ENCODE measurements around the gene PCNX3. TPM values are rescaled to one million over a fixed set of nuclear protein-coding genes. Genes with fewer than 3 reads are reported as not detected.

The PCNX3 gene
- polyA plus RNA-seq, 1 experiment = 9.7 TPM

DNA sequence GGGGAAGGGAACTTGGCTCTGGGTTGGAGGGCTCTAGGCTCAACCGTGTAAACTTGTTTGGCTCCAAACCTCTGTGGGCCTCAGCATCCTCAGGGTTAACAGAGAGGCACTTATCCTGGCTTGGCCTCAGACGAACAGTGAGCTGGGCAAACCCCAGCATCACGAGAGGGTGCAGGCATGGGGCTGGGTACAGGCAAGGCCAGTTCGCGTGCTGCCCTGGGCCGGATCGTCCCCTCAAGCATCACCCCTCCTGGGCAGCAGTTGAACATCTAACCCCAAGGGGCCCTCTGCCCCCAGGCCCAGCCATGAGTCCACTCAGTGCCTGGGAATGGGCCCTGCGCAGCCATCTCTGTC is 37.8 kb upstream of the PCNX3 start:
- Histone ChIP-seq H3K4me3 (ENCODE audit: low read depth, low read length) (peak overlapping the region; percentile 65), H3K27ac (ENCODE audit: low read depth, low read length) (peak overlapping the region; percentile 47), H3K27me3 (ENCODE audit: control insufficient read depth, insufficient read depth, low read length) (no peaks in the 10 kb centered on the region), H3K9me3 (ENCODE audit: control insufficient read depth, insufficient read depth, low read length) (no peaks in the 10 kb centered on the region)
- TF ChIP-seq, protein P1, sequence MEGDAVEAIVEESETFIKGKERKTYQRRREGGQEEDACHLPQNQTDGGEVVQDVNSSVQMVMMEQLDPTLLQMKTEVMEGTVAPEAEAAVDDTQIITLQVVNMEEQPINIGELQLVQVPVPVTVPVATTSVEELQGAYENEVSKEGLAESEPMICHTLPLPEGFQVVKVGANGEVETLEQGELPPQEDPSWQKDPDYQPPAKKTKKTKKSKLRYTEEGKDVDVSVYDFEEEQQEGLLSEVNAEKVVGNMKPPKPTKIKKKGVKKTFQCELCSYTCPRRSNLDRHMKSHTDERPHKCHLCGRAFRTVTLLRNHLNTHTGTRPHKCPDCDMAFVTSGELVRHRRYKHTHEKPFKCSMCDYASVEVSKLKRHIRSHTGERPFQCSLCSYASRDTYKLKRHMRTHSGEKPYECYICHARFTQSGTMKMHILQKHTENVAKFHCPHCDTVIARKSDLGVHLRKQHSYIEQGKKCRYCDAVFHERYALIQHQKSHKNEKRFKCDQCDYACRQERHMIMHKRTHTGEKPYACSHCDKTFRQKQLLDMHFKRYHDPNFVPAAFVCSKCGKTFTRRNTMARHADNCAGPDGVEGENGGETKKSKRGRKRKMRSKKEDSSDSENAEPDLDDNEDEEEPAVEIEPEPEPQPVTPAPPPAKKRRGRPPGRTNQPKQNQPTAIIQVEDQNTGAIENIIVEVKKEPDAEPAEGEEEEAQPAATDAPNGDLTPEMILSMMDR (IDR thresholded peaks at IDR 0.05; ENCODE audit: low read depth, low read length) = no peak
- POLR2A ChIA-PET = interaction anchor here (1.1 to 1.2 kb wide), 2 partner anchors 16 to 37 kb away, joined by 3 read pairs; no protein-coding TSS in a partner anchor
- DNase-seq (ENCODE audit: low read depth, low spot score) = no peak
- CTCF ChIA-PET = interaction anchor here (1.0 to 1.9 kb wide), 2 partner anchors 12 to 16 kb away, joined by 5 to 17 read pairs; no protein-coding TSS in a partner anchor

DNA sequence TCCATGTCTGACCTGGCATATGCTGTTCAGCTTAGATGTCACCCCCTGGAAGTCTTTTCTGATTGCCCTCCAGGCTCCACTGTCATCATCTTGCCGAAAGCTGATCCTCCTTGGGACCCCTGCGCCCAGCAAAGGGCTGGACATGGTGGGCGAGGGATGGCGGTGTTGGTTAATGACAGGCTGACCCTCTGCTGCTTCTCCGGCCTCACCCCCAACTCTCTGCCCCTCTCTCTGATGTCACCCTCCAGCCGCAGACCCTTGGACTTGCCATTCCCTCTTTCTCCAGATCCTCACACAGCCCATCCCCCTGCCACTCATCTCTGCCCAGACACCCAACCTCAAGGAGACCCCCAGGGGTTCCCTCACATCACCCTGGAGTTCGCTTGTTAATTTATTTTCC is 37.4 kb upstream of the PCNX3 start:
- ChIA-PET CTCF (interaction anchor here (1.0 to 1.9 kb wide), 2 partner anchors 11 to 16 kb away, joined by 5 to 17 read pairs; no protein-coding TSS in a partner anchor), POLR2A (no interaction called here)
- H3K4me3 ChIP-seq (ENCODE audit: low read depth, low read length) = no peak overlapping the region
- H3K27ac ChIP-seq (ENCODE audit: low read depth, low read length) = no peak overlapping the region
- DNase-seq (ENCODE audit: low read depth, low spot score) = no peak
- no peaks in the 10 kb centered on the region for H3K27me3 ChIP-seq (ENCODE audit: control insufficient read depth, insufficient read depth, low read length)
- TF ChIP-seq, protein P1 (IDR thresholded peaks at IDR 0.05; ENCODE audit: low read depth, low read length) = no peak
- no peaks in the 10 kb centered on the region for H3K9me3 ChIP-seq (ENCODE audit: control insufficient read depth, insufficient read depth, low read length)

DNA sequence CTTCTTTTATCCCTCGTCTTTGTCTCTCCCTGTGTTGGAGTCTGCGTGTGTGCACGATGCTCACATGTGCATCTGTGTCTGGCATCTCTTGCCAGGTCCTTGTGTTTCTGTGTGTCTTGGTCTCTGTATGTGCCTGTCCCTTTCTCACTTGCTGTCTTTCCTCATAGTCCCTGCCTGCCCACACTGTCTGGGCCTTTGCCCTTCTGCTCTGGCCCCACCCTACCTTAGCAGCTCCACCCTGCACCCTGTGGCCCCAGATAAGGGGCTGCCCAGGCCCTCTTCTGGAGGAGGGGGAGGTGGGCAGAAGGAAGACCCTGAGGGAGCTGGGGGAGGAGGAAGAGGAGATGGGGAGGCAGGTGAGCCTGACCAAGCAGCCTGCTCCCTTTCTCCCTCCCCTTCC is 36.9 kb upstream of the PCNX3 start:
- TF ChIP-seq, protein P1 (IDR thresholded peaks at IDR 0.05; ENCODE audit: low read depth, low read length) = no peak
- ChIA-PET POLR2A (interaction anchor here (0.6 kb wide), 1 partner anchor 15 kb away, joined by 5 read pairs; no protein-coding TSS in a partner anchor), CTCF (interaction anchor here (1.0 kb wide), 1 partner anchor 11 kb away, joined by 5 read pairs; no protein-coding TSS in a partner anchor)
- Histone ChIP-seq H3K27me3 (ENCODE audit: control insufficient read depth, insufficient read depth, low read length) (no peaks in the 10 kb centered on the region), H3K4me3 (ENCODE audit: low read depth, low read length) (no peak overlapping the region), H3K27ac (ENCODE audit: low read depth, low read length) (no peak overlapping the region), H3K9me3 (ENCODE audit: control insufficient read depth, insufficient read depth, low read length) (no peaks in the 10 kb centered on the region)
- DNase-seq (ENCODE audit: low read depth, low spot score) = no peak

DNA sequence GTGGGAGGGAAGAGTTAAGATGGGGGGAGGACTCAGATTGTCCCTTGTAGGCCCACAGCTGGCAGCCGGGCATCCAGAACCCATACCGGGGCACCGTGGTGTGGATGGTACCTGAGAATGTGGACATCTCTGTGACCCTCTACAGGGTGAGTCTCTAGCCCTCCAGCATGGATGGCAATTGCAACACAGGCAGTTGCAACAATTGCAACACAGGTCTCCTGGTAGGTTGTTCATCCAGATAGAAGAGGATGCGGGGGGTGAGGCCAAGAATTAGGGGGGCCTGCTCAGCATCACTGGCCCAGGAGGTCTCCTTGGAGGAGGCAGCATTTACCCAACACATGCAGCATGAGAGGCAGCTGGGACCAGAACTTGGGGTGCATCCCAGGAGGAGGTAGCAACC is 36.3 kb upstream of the PCNX3 start:
- ChIA-PET POLR2A (interaction anchor here (0.6 kb wide), 1 partner anchor 14 kb away, joined by 5 read pairs; no protein-coding TSS in a partner anchor), CTCF (no interaction called here)
- Histone ChIP-seq H3K27ac (ENCODE audit: low read depth, low read length) (no peak overlapping the region), H3K27me3 (ENCODE audit: control insufficient read depth, insufficient read depth, low read length) (no peaks in the 10 kb centered on the region), H3K9me3 (ENCODE audit: control insufficient read depth, insufficient read depth, low read length) (no peaks in the 10 kb centered on the region), H3K4me3 (ENCODE audit: low read depth, low read length) (no peak overlapping the region)
- TF ChIP-seq, protein P1 (IDR thresholded peaks at IDR 0.05; ENCODE audit: low read depth, low read length) = no peak
- DNase-seq (ENCODE audit: low read depth, low spot score) = no peak

DNA sequence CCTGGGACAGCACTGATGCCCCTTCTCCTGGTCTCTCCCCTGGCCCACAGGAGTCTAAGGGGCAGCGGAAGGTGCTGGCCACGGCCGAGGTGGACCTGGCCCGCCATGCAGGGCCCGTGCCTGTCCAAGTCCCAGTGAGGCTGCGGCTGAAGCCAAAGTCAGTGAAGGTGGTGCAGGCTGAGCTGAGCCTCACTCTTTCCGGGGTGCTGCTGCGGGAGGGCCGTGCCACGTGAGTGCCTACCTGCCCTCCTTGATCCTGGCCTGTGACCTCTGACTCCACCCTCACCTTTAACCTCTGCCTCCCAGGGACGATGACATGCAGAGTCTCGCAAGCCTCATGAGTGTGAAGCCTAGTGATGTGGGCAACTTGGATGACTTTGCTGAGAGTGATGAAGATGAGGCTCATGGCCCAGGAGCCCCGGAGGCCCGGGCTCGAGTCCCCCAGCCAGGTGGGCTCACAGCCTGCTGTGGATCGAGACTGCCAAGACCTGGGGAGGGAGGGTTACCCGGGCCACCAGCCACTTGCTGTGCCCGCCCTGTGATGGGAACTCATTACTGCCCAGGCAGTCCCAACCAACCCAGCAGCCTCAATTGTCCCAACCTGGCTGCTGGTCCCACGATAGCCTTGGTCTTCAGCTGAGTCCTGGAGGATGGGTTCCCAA is 35.4 kb upstream of the PCNX3 start:
- no peak overlapping the region for H3K27ac ChIP-seq (ENCODE audit: low read depth, low read length)
- POLR2A ChIA-PET = no interaction called here
- no peak overlapping the region for H3K4me3 ChIP-seq (ENCODE audit: low read depth, low read length)
- TF ChIP-seq, protein P1 (IDR thresholded peaks at IDR 0.05; ENCODE audit: low read depth, low read length) = no peak
- no peaks in the 10 kb centered on the region for H3K9me3 ChIP-seq (ENCODE audit: control insufficient read depth, insufficient read depth, low read length)
- no peaks in the 10 kb centered on the region for H3K27me3 ChIP-seq (ENCODE audit: control insufficient read depth, insufficient read depth, low read length)
- no peak for DNase-seq (ENCODE audit: low read depth, low spot score)
- CTCF ChIA-PET = no interaction called here

Measured in AG04450 (cell line).